Activated effector memory CD4-positive, alpha-beta T cell treated with Interleukin-2 at 50 U/mL for 16 hours (primary cell): ENCODE measurements around the gene TPPP.

Source experiments
- DNase-seq: peaks from one replicate; pipeline ENCODE4 v3.0.0-alpha.2; 2020

The TPPP gene

GRCh38 chr5:664343-664993 lies 28.7 kb downstream of the TPPP start:
- DNase-seq, result no peak

GRCh38 chr5:663436-664342 lies 29.5 kb downstream of the TPPP start:
- no peak for DNase-seq

- no peak for DNase-seq
Measured at GRCh38 chr5:662751-663435, 30.3 kb downstream of the TPPP start.

GRCh38 chr5:661891-662750 lies 31.0 kb downstream of the TPPP start:
- no peak for DNase-seq

- DNase-seq, result no peak
Measured at GRCh38 chr5:660491-661030, 32.6 kb downstream of the TPPP start.

- DNase-seq, result no peak
Measured at GRCh38 chr5:659496-660263, 33.5 kb downstream of the TPPP start.

GRCh38 chr5:658103-658502 lies 35.0 kb downstream of the TPPP start:
- DNase-seq, result no peak

GRCh38 chr5:657570-657969 lies 35.6 kb downstream of the TPPP start:
- no peak for DNase-seq

GRCh38 chr5:655406-655805 lies 37.7 kb downstream of the TPPP start:
- no peak for DNase-seq

GRCh38 chr5:654071-654778 lies 38.9 kb downstream of the TPPP start:
- DNase-seq, result no peak

GRCh38 chr5:652773-653350 lies 40.3 kb downstream of the TPPP start:
- DNase-seq, result no peak

- DNase-seq, result no peak
Measured at GRCh38 chr5:652023-652515, 41.1 kb downstream of the TPPP start.

GRCh38 chr5:651296-652022 lies 41.7 kb downstream of the TPPP start:
- no peak for DNase-seq

GRCh38 chr5:647727-648126 lies 45.4 kb downstream of the TPPP start:
- DNase-seq, result no peak

- no peak for DNase-seq
Measured at GRCh38 chr5:647311-647710, 45.8 kb downstream of the TPPP start.

GRCh38 chr5:646396-647201 lies 46.6 kb downstream of the TPPP start:
- no peak for DNase-seq

GRCh38 chr5:645421-645820 lies 47.7 kb downstream of the TPPP start:
- DNase-seq, result no peak

GRCh38 chr5:644971-645370 lies 48.2 kb downstream of the TPPP start:
- DNase-seq, result no peak

GRCh38 chr5:644509-644908 lies 48.6 kb downstream of the TPPP start:
- no peak for DNase-seq
